Inferior parietal cortex (tissue), 1 donor: ENCODE measurements around the gene SCO2.

Source experiments
- DNase-seq: peaks from one replicate; pipeline ENCODE4 v3.0.0-alpha.2; 2016; ENCODE audit errors: extremely low spot score

Gene SCO2

GRCh38 chr22:50498322-50498890, 27.0 kb downstream of the SCO2 start:
- peak; percentile 76 for DNase-seq

- DNase-seq = no peak
Measured at GRCh38 chr22:50497093-50497492, 28.3 kb downstream of the SCO2 start.

GRCh38 chr22:50490531-50491308, 34.7 kb downstream of the SCO2 start:
- no peak for DNase-seq

- DNase-seq = no peak
Measured at GRCh38 chr22:50489363-50490243, 35.8 kb downstream of the SCO2 start.

- no peak for DNase-seq
Measured at GRCh38 chr22:50488886-50489285, 36.5 kb downstream of the SCO2 start.

- DNase-seq = no peak
Measured at GRCh38 chr22:50488006-50488677, 37.3 kb downstream of the SCO2 start.

- no peak for DNase-seq
Measured at GRCh38 chr22:50487290-50488005, 38.0 kb downstream of the SCO2 start.

GRCh38 chr22:50486561-50487289, 38.7 kb downstream of the SCO2 start, which contains the start of gene MIOX:
MIOX (plus strand) TSS chr22:50486859; CDS start chr22:50486898, 39 bp downstream.
- no peak for DNase-seq

- DNase-seq = no peak
Measured at GRCh38 chr22:50485221-50486131, 39.9 kb downstream of the SCO2 start.

- no peak for DNase-seq
Measured at GRCh38 chr22:50483977-50484853, 41.2 kb downstream of the SCO2 start.

GRCh38 chr22:50483556-50483955, 41.8 kb downstream of the SCO2 start:
- DNase-seq = no peak

- DNase-seq = no peak
Measured at GRCh38 chr22:50483106-50483505, 42.3 kb downstream of the SCO2 start.

- DNase-seq = no peak
Measured at GRCh38 chr22:50482107-50483074, 43.0 kb downstream of the SCO2 start.

GRCh38 chr22:50481440-50482106, 43.8 kb downstream of the SCO2 start, which contains the start of gene ADM2:
ADM2 (plus strand) TSS chr22:50481543; CDS start chr22:50481848, 305 bp downstream.
- no peak for DNase-seq

GRCh38 chr22:50481045-50481439, 44.4 kb downstream of the SCO2 start:
- DNase-seq = no peak

- no peak for DNase-seq
Measured at GRCh38 chr22:50479721-50480120, 45.7 kb downstream of the SCO2 start.

GRCh38 chr22:50477923-50478322, 47.5 kb downstream of the SCO2 start:
- DNase-seq = no peak
